ENCODE results near the gene TMOD1.

- no peak for TF ChIP-seq EZH2 (IDR thresholded peaks at IDR 0.05; ENCODE audit: insufficient read depth, poor library complexity, severe bottlenecking)
- no peak for TF ChIP-seq EZH2phosphoT487 (IDR thresholded peaks at IDR 0.05; ENCODE audit: insufficient read depth, low read depth)
Observed at GRCh38 chr9:97547098-97547829, 45.8 kb downstream of the TMOD1 start.
